HCT116 (cell line): ENCODE measurements around the gene ART3. TPM values are rescaled to one million over a fixed set of nuclear protein-coding genes. Genes with fewer than 3 reads are reported as not detected.

Source experiments
- ATAC-seq: fragments of 200-7000 bp; cut with Tn5 transposase; 2 replicates; pipeline ENCODE4 v1.9.1; 2020; ENCODE audit warnings: mild to moderate bottlenecking, moderate library complexity
- BruUV-seq: library from RNA; stranded (reverse); fragments of 400-500 nt; replicated peaks from 2 replicates; lab custom pipeline; 2021; lab: Mats Ljungman, UMichigan
- CTCF ChIA-PET: fragments of 300-600 bp; sonication (Branson Sonifier 250); formaldehyde crosslinking; loops from one replicate; lab custom pipeline; 2021; ENCODE audit warnings: antibody characterized with exemption; lab: Charles Lee
- POLR2A ChIA-PET: fragments of 300-600, 350-600 bp; sonication (Branson Sonifier 250); formaldehyde crosslinking; loops from one replicate; lab custom pipeline; 2021; ENCODE audit warnings: antibody characterized with exemption; lab: Charles Lee
- RAD21 ChIA-PET, 2 experiments: fragments of 300-600 bp; sonication (Branson Sonifier 250); formaldehyde crosslinking; loops; one replicate each; lab custom pipeline; 2023; ENCODE audit warnings: low total read pairs in 2 of 2; ENCODE audit not compliant: uncharacterized antibody in 2 of 2, unreplicated experiment in 2 of 2, low non-redundant PET in 1 of 2; lab: Charles Lee
- DNase-seq: peaks from one replicate; pipeline ENCODE4 v3.0.0-alpha.2; 2010; ENCODE audit warnings: low read depth, low spot score
- H2AFZ ChIP-seq: fragments of 200-600 bp; shearing (Covaris generic), sonication (generic); 2 replicates; pipeline ENCODE4 v1.6.1; 2017; ENCODE audit warnings: low read depth, mixed run types, mixed read lengths, antibody characterized with exemption, low read length; ENCODE audit not compliant: poor library complexity, severe bottlenecking
- H3K27ac ChIP-seq: 2 replicates; pipeline ENCODE4 v1.5.1; 2012; ENCODE audit warnings: low read depth, low read length
- H3K27me3 ChIP-seq: fragments of 200-600 bp; sonication (generic); 2 replicates; pipeline ENCODE4 v1.6.1; 2016; ENCODE audit warnings: mixed run types, low read length, mixed read lengths; ENCODE audit not compliant: insufficient read depth
- H3K36me3 ChIP-seq, 2 experiments: fragments of 200-500 bp in 1 of 2; fragments of 200-600 bp in 1 of 2; sonication (Bioruptor generic) in 1 of 2; sonication (generic) in 1 of 2; 2 replicates each; pipeline versions ENCODE4 v1.5.1 to v1.6.1; 2014 to 2016; ENCODE audit warnings: low read length in 2 of 2, inconsistent platforms in 1 of 2, mixed read lengths in 1 of 2, mixed run types in 1 of 2; ENCODE audit not compliant: insufficient read depth in 2 of 2, control insufficient read depth in 1 of 2
- H3K4me1 ChIP-seq, 2 experiments: fragments of 200-600 bp in 1 of 2; sonication (generic) in 1 of 2; 2 replicates each; pipeline versions ENCODE4 v1.5.1 to v1.6.1; 2012 to 2017; ENCODE audit warnings: low read length in 2 of 2, inconsistent platforms in 1 of 2, mild to moderate bottlenecking in 1 of 2, mixed read lengths in 1 of 2, mixed run types in 1 of 2, moderate library complexity in 1 of 2; ENCODE audit not compliant: insufficient read depth in 2 of 2, control insufficient read depth in 1 of 2
- H3K4me2 ChIP-seq: fragments of 200-600 bp; sonication (generic); 2 replicates; pipeline ENCODE4 v1.6.1; 2017; ENCODE audit warnings: mixed run types, low read length, mixed read lengths
- H3K4me3 ChIP-seq, 2 experiments: fragments of 200-600 bp in 1 of 2; sonication (generic) in 1 of 2; replicated peaks in 1 of 2; 2 replicates each; pipeline ENCODE4 v1.5.1; 2011 to 2016; ENCODE audit warnings: low read length in 2 of 2, control low read depth in 1 of 2, low read depth in 1 of 2, mild to moderate bottlenecking in 1 of 2, mixed read lengths in 1 of 2, mixed run types in 1 of 2
- H3K79me2 ChIP-seq: fragments of 200-600 bp; sonication (generic); 2 replicates; pipeline ENCODE4 v1.6.1; 2017; ENCODE audit warnings: mild to moderate bottlenecking, mixed run types, low read length, moderate library complexity, mixed read lengths; ENCODE audit not compliant: insufficient read depth
- H3K9ac ChIP-seq: fragments of 200-600 bp; sonication (generic); 2 replicates; pipeline ENCODE4 v1.6.1; 2016; ENCODE audit warnings: low read length, mixed read lengths
- H3K9me2 ChIP-seq: fragments of 200-600 bp; sonication (generic), shearing (Covaris generic); 2 replicates; pipeline ENCODE4 v1.6.1; 2017; ENCODE audit warnings: mixed run types, mild to moderate bottlenecking, moderate library complexity; ENCODE audit not compliant: insufficient read depth
- H3K9me3 ChIP-seq, 2 experiments: fragments of 200-500 bp in 1 of 2; fragments of 200-600 bp in 1 of 2; sonication (Bioruptor generic) in 1 of 2; sonication (generic) in 1 of 2; 2 replicates each; pipeline ENCODE4 v1.6.1; 2014 to 2017; ENCODE audit warnings: low read length in 2 of 2, mixed read lengths in 2 of 2, inconsistent platforms in 1 of 2, low read depth in 1 of 2, mild to moderate bottlenecking in 1 of 2, mixed run types in 1 of 2, moderate library complexity in 1 of 2; ENCODE audit not compliant: control insufficient read depth in 1 of 2, insufficient read depth in 1 of 2
- H4K20me1 ChIP-seq: fragments of 200-600 bp; sonication (generic), shearing (Covaris generic); 2 replicates; pipeline ENCODE4 v1.6.1; 2017; ENCODE audit warnings: mixed run types, mild to moderate bottlenecking, moderate library complexity; ENCODE audit not compliant: insufficient read depth
- CBX3 ChIP-seq: IDR thresholded peaks from 2 replicates; pipeline ENCODE4 v1.6.1; 2012; ENCODE audit warnings: low read depth
- CEBPB ChIP-seq: IDR thresholded peaks from 2 replicates; pipeline ENCODE4 v1.6.1; 2012; ENCODE audit warnings: low read depth
- ELF1 ChIP-seq: IDR thresholded peaks from 2 replicates; pipeline ENCODE4 v1.6.1; 2012; ENCODE audit warnings: low read depth, borderline replicate concordance
- JUND ChIP-seq: IDR thresholded peaks from 2 replicates; pipeline ENCODE4 v1.6.1; 2012
- MAX ChIP-seq: IDR thresholded peaks from 2 replicates; pipeline ENCODE4 v1.6.1; 2012
- POLR2A ChIP-seq: IDR thresholded peaks from 2 replicates; pipeline ENCODE4 v1.7.0; 2011; ENCODE audit warnings: borderline replicate concordance; ENCODE audit not compliant: insufficient read depth, insufficient read length; ENCODE audit errors: extremely low read depth
- RAD21 ChIP-seq: IDR thresholded peaks from 2 replicates; pipeline ENCODE4 v1.6.1; 2012; ENCODE audit warnings: low read depth, mild to moderate bottlenecking
- SIN3A ChIP-seq: IDR thresholded peaks from 2 replicates; pipeline ENCODE4 v1.6.1; 2012; ENCODE audit warnings: low read depth
- SP1 ChIP-seq: IDR thresholded peaks from 2 replicates; pipeline ENCODE4 v1.6.1; 2012; ENCODE audit warnings: low read depth
- YY1 ChIP-seq: IDR thresholded peaks from 2 replicates; pipeline ENCODE4 v1.6.1; 2011; ENCODE audit warnings: low read length, low read depth, moderate library complexity, mild to moderate bottlenecking; ENCODE audit not compliant: insufficient replicate concordance; ENCODE audit errors: extremely low read depth
- ZNF274 ChIP-seq: fragments of 200-500 bp; sonication (Bioruptor generic); IDR thresholded peaks from 2 replicates; pipeline ENCODE4 v1.6.1; 2014; ENCODE audit warnings: mild to moderate bottlenecking, low read depth, low read length, inconsistent platforms
- intact Hi-C: fragments of 100-400 bp; cut with micrococcal nuclease; formaldehyde crosslinking; loops from 2 replicates; pipeline ENCODE4 v1.10.0; 2022
- total RNA-seq: library from RNA; stranded (reverse); gene quantifications from one replicate; pipeline ENCODE4 v1.2.1, GENCODE V29; 2021; ENCODE audit not compliant: unreplicated experiment
- TF ChIP-seq, protein P1 (sequence below), 3 experiments: fragments of 200-600 bp in 1 of 3; sonication (generic) in 1 of 3; IDR thresholded peaks in 2 of 3; conservative IDR thresholded peaks in 1 of 3; 2 replicates each; pipeline ENCODE4 v1.5.1; 2012 to 2017; ENCODE audit warnings: low read depth in 2 of 3, low read length in 2 of 3, antibody characterized with exemption in 1 of 3, borderline replicate concordance in 1 of 3, control low read depth in 1 of 3, mild to moderate bottlenecking in 1 of 3, mixed read lengths in 1 of 3, mixed run types in 1 of 3, moderate library complexity in 1 of 3; ENCODE audit not compliant: insufficient read depth in 1 of 3

ART3 gene
- total RNA-seq, 1 experiment from 2014 or later: not detected

- TF ChIP-seq, protein P1, sequence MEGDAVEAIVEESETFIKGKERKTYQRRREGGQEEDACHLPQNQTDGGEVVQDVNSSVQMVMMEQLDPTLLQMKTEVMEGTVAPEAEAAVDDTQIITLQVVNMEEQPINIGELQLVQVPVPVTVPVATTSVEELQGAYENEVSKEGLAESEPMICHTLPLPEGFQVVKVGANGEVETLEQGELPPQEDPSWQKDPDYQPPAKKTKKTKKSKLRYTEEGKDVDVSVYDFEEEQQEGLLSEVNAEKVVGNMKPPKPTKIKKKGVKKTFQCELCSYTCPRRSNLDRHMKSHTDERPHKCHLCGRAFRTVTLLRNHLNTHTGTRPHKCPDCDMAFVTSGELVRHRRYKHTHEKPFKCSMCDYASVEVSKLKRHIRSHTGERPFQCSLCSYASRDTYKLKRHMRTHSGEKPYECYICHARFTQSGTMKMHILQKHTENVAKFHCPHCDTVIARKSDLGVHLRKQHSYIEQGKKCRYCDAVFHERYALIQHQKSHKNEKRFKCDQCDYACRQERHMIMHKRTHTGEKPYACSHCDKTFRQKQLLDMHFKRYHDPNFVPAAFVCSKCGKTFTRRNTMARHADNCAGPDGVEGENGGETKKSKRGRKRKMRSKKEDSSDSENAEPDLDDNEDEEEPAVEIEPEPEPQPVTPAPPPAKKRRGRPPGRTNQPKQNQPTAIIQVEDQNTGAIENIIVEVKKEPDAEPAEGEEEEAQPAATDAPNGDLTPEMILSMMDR (IDR thresholded peaks at IDR 0.05 in 2 of 3, conservative IDR thresholded peaks at IDR 0.05 in 1 of 3; ENCODE audit: borderline replicate concordance in 1 of 3, insufficient read depth in 1 of 3, low read depth in 2 of 3, low read length in 2 of 3): no peak
- TF ChIP-seq RAD21: no peak
- no peak for TF ChIP-seq ZNF274
- no peak for TF ChIP-seq SP1
- no peak for TF ChIP-seq YY1
- TF ChIP-seq CBX3: no peak
- TF ChIP-seq SIN3A: no peak
Observed at GRCh38 chr4:76035141-76035540, 39.4 kb upstream of the ART3 start (continued).

DNA sequence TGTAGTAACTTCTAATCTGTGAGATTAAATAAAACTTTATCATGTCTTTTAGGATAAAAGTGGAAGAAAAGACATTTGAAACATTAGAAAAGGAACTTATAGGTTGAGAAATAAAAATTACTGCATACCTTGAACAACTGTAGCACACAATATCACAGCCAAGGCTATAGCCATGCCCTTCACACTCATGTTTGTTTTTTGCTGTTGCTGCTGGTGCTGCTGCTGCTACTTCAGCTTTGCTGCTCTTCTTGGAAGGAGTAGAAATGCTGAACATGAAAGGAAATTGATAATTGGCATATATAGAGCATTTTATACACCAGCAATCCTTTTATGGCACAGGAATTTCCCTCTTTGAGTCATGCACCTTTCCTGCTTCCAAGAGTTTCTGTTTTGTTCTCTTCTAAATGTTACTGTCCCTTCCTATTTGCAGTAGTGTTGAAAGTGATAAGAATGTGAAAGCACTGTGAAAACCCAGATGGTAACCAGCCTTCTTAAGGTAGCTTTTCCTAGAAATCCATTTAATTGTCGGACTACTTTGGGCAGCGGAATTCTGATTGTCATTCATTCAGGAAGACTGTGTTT, 38.6 kb upstream of the ART3 start, which contains the start of gene CXCL11:
TSS of gene CXCL11 (minus strand) at position 272 of the 582 bp plus-strand sequence. CDS start at position 189, 83 bp downstream.
- no peak for ATAC-seq

More for the DNA sequence above, 38.6 kb upstream of the ART3 start, which contains the start of gene CXCL11:
- no peaks in the 10 kb centered on the region for H3K9me3 ChIP-seq
- H4K20me1 ChIP-seq: no peaks in the 10 kb centered on the region
- H3K4me1 ChIP-seq: no peaks in the 10 kb centered on the region
- no peaks in the 10 kb centered on the region for H3K27me3 ChIP-seq
- no peak within 1 kb of the TSS for H3K9ac ChIP-seq
- ChIA-PET CTCF (interaction anchor here (1.9 kb wide), 1 partner anchor 52 kb away, joined by 5 read pairs; no protein-coding TSS in a partner anchor), POLR2A (interaction anchor here (0.9 kb wide), 1 partner anchor 17 kb away, joined by 3 read pairs; no protein-coding TSS in a partner anchor), RAD21 (no interaction called here)
- H3K27ac ChIP-seq: no peak within 1 kb of the TSS
- H3K9me2 ChIP-seq: no peaks in the 10 kb centered on the region; the same call in 1 of the 2 replicates
- intact Hi-C loops: no loop called here
- H3K36me3 ChIP-seq: no peaks in the 10 kb centered on the region
- TF ChIP-seq MAX: no peak
- no peak for TF ChIP-seq ZNF274
- TF ChIP-seq, protein P1 (IDR thresholded peaks at IDR 0.05 in 2 of 3, conservative IDR thresholded peaks at IDR 0.05 in 1 of 3; ENCODE audit: borderline replicate concordance in 1 of 3, insufficient read depth in 1 of 3, low read depth in 2 of 3, low read length in 2 of 3): no peak
- no peak for TF ChIP-seq JUND
- TF ChIP-seq ELF1: no peak
- no peak for TF ChIP-seq CEBPB
- no peak for TF ChIP-seq POLR2A
- DNase-seq: no peak
- peak within 1 kb of the TSS; percentile 78 for H2AFZ ChIP-seq
- no TSS peak for BruUV-seq
- no peak within 1 kb of the TSS for H3K4me3 ChIP-seq
- H3K79me2 ChIP-seq: no peaks in the 10 kb centered on the region
- no peak within 1 kb of the TSS for H3K4me2 ChIP-seq
